GM21825 (cell line): ENCODE measurements around the gene POU3F3.

Experiments used
- ATAC-seq: cut with Tn5 transposase; IDR thresholded peaks from one replicate; pipeline ENCODE4 v1.9.1; 2021; ENCODE audit warnings: mild to moderate bottlenecking, moderate library complexity; ENCODE audit not compliant: unreplicated experiment

POU3F3 gene

GRCh38 chr2:104872866-104873688 lies 19.2 kb downstream of the POU3F3 start:
- no peak for ATAC-seq

GRCh38 chr2:104873689-104874054 lies 19.8 kb downstream of the POU3F3 start:
- no peak for ATAC-seq

- no peak for ATAC-seq
Measured at GRCh38 chr2:104874230-104874629, 20.3 kb downstream of the POU3F3 start.

GRCh38 chr2:104875262-104875661 lies 21.3 kb downstream of the POU3F3 start:
- ATAC-seq, result no peak

- ATAC-seq, result no peak
Measured at GRCh38 chr2:104876606-104877570, 23.0 kb downstream of the POU3F3 start.

- no peak for ATAC-seq
Measured at GRCh38 chr2:104878863-104879512, 25.1 kb downstream of the POU3F3 start.

GRCh38 chr2:104880076-104880475 lies 26.2 kb downstream of the POU3F3 start:
- ATAC-seq, result no peak

GRCh38 chr2:104883357-104883756 lies 29.4 kb downstream of the POU3F3 start:
- ATAC-seq, result no peak

- ATAC-seq, result no peak
Measured at GRCh38 chr2:104885119-104885782, 31.3 kb downstream of the POU3F3 start.

GRCh38 chr2:104887676-104888075 lies 33.8 kb downstream of the POU3F3 start:
- no peak for ATAC-seq

- no peak for ATAC-seq
Measured at GRCh38 chr2:104888489-104889258, 34.8 kb downstream of the POU3F3 start.

GRCh38 chr2:104889291-104889959 lies 35.5 kb downstream of the POU3F3 start:
- no peak for ATAC-seq

GRCh38 chr2:104889960-104890684 lies 36.2 kb downstream of the POU3F3 start:
- no peak for ATAC-seq

GRCh38 chr2:104890685-104891069 lies 36.8 kb downstream of the POU3F3 start:
- no peak for ATAC-seq

- ATAC-seq, result no peak
Measured at GRCh38 chr2:104891145-104891544, 37.2 kb downstream of the POU3F3 start.

- ATAC-seq, result no peak
Measured at GRCh38 chr2:104896446-104896845, 42.5 kb downstream of the POU3F3 start.

- ATAC-seq, result no peak
Measured at GRCh38 chr2:104897515-104898184, 43.7 kb downstream of the POU3F3 start.

GRCh38 chr2:104900608-104901007 lies 46.7 kb downstream of the POU3F3 start:
- no peak for ATAC-seq
